HG02884 (cell line): ENCODE data around the gene ACAD9.
"Not testable (repeated sequence)": the region's sequence is repeated elsewhere in the genome, so short reads cannot be mapped to it uniquely, and the experiment has no call there.

ENCODE experiments used
- ATAC-seq: cut with Tn5 transposase; IDR thresholded peaks from one replicate; pipeline ENCODE4 v1.9.1; 2021; ENCODE audit warnings: mild to moderate bottlenecking, moderate library complexity; ENCODE audit not compliant: unreplicated experiment

ACAD9 gene

DNA sequence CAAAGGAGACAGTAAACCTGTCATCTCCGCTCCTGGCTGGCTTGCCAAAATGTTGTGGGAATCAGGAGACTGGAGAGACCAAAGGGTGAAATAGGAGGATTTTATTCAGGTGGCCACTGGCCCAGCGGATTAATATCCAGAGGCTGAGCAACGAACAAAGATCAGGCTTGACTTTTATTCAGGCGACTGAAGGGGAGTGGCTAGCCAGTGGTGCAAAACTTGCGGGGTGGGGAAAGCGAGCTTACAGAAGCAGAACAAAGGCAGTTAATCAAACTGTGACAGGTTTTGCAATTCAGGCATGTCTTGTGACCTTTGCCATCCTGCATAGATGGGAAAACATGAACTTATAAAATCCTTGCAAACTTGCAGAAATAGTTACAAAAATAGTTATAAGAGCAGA is 19.8 kb upstream of the ACAD9 start:
- no peak for ATAC-seq

- ATAC-seq = no peak
Measured at GRCh38 chr3:128861491-128861890, 17.9 kb upstream of the ACAD9 start.

DNA sequence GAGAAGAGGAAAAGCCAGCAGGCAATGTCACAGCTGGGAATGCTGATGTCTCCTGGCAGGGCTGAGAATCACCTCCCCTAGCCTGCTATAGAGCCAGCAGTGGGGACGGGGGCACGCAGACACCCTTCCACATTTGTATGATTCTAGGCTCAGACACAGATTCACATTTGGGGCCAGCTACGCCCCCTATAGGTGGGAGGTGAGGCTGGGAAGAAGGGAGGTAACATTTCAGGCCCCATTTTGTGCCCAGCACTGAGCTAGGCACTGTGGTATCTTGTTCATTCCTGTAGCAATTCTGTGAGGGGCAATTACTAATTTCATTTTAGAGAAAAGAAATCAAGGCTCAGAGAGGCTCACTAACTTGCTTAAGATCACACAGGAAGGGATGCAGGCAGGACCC is 15.9 kb upstream of the ACAD9 start:
- ATAC-seq = no peak

GRCh38 chr3:128864351-128864811 is 15.0 kb upstream of the ACAD9 start:
- no peak for ATAC-seq

DNA sequence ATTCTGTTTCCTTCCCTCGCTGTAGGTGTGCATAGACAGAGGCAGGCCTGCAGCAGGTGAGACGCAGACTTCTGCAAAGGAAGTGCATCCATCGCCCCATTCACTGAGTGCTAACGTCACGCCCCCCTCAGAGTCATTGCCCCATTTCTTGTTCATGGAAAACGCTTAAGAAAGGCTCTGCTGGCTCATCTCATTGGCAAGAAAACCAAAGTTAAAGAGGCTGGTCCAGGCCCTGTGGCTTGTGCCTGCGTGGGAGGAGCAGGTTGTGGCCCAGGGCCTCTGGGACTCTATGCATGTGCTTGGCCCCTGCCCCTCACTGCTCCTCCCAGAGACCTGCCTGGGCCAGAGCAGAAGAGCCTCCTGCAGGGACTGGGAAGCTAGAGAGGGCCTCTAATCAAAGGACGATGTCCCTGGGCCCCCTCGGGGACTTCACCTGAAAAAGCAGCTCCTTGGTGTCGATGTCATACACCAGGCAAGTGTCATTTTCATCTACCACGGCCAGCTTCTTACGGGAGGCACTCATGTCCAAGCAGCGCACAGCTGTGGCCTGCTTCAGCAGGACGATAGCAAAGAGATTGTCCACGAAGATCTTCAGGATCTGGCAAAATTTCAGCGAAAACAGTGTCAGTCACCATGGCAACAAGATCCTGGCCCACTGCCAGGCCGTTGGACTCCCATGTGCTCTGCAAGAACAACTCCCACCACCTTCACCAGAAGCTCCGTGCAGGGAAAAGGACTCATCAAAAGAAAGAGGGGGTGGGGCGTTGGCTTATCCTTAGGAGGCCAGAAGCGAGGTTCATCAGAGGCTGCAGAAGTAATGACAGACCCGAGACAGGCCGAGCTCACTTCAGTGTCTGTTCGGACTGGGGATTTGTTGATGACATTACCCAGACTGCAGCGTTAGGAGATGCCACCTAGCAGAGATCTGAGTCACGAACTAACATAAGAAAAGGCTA is 14.3 kb upstream of the ACAD9 start:
- ATAC-seq = not testable (repeated sequence)

GRCh38 chr3:128867200-128868125 is 12.0 kb upstream of the ACAD9 start:
- no peak for ATAC-seq

- ATAC-seq = no peak
Measured at GRCh38 chr3:128870347-128870746, 9.1 kb upstream of the ACAD9 start.

GRCh38 chr3:128872282-128872681 is 7.1 kb upstream of the ACAD9 start:
- ATAC-seq = no peak

DNA sequence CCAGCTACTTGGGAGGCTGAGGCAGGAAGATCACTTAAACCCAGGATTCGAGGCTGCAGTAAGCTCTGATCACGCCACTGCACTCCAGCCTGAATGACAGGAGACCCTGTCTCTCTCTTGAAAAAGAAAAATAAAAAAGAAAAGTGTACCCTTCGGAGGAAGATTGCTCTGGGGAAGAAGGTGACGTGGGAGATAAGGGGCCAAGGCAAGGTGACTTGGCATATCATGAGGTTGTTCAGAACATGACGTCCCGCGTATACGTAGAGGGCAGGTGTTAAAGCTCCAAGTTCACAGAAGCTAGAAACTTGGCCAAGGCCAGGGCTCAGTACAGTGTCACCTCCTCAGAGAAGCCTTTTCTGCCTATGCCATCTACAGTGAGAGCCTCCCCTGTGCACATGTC is 6.7 kb upstream of the ACAD9 start:
- ATAC-seq = no peak

GRCh38 chr3:128873244-128874022 is 6.0 kb upstream of the ACAD9 start:
- no peak for ATAC-seq

DNA sequence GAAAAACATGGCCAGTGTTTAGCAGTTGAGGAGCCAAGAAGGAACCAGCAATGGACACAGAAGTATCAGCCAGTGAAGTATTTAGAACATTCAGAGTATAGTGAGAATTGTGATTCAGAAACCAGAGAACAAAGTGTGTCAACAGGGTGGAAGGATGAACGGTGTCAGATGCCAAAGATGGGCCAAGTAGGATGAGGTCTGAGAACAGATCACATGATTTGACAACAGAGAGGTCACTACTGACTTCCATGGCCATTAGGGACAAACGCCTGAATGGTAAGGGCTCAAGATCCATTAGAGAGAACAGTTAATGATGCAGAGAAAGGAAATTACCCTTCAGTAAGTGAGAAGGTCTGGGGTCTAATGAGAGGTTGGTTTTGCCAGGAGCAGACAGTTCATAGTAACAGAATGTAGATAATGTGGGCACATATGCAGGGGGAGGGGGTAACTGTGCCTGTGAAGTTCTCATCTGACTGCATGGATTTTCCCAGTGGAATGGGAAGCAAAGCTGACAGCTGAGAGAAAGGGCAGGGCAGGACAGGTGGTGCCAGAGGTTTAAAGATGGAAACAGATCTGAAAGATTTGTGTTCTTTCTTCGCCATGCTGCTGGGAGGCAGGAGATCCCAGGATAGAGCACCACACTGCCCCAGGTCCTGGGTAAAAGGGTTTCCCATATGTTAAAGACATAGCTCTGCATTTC is 4.8 kb upstream of the ACAD9 start:
- no peak for ATAC-seq

GRCh38 chr3:128875556-128876120 is 3.8 kb upstream of the ACAD9 start:
- no peak for ATAC-seq

DNA sequence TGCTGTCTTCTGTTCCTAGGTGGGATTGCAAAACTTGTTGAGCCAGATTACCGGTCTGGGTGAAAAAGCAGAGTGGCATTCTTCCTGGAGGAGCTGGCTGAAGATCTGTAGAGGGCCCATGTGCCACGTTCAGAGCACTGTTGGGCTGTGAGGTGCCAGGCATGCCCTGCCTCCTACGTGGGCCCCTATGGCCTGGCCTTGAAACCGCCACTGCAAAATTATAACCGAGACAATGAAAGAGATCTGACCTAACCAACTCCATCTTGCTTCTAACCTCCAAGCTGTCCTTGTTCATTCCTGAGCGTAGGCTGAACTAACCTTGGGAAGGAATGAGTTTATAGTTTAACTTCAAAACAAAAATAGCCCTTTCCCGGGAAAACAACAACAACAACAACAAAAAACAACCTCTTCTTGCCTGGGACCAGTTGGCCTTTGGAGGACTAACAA is 1.4 kb upstream of the ACAD9 start:
- no peak for ATAC-seq

GRCh38 chr3:128878556-128879124 is 780 bp upstream of the ACAD9 start:
- no peak for ATAC-seq

DNA sequence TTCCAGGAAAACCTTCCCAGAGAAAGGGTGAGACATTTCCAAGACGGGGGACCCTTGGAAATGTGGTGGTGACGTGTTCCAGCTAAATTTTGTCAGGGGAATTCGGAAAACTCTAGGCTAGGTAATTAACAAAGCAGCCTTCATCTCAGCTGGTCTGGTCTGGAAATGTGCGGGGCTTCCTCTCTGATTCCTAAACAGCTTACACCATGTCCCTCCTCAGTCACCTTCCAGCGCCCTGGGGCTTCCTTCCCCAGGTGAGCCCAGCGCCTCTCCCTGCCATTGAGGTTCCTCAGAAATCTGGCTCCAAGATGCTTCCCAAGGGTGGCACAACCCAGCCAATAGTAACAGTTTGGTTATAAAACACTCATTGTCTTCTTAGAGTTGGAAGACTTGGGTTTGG is 571 bp downstream of the ACAD9 start:
- no peak for ATAC-seq

GRCh38 chr3:128880455-128880854 is 1.0 kb downstream of the ACAD9 start:
- ATAC-seq = not testable (repeated sequence)

DNA sequence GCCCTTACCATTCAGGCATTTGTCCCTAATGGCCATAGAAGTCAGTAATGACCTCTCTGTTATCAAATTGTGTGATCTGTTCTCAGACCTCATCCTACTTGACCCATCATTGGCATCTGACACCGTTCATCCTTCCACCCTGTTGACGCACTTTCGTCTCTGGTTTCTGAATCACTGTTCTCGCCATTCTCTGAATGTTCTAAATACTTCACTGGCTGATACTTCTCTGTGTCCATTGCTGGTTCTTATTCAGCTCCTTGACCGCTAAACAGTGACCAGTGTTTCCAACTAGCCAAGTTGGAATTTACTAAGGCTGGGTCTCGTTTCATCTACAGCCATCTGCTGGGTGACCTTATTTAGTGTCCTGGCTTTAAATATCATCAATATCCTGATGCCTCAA is 2.2 kb downstream of the ACAD9 start:
- no peak for ATAC-seq

DNA sequence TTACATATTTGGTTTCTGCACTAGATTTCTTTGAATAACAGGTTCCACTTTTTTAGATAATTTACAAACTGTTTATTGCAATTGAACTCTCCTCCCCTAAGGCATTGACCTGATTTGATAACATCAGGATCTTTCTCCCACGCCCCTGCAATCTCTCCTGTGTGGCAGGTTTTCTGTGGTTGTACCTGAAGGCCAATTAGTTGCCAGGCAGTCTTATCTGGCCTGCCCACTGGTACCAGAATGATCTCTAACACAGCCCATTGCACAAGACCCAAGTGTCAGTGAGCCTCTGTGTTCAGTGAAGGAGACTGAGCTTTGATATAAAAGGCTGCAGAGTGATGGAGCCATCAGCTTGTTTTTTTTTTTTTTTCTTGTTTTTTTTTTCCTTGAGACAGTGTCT is 3.3 kb downstream of the ACAD9 start:
- ATAC-seq = no peak

DNA sequence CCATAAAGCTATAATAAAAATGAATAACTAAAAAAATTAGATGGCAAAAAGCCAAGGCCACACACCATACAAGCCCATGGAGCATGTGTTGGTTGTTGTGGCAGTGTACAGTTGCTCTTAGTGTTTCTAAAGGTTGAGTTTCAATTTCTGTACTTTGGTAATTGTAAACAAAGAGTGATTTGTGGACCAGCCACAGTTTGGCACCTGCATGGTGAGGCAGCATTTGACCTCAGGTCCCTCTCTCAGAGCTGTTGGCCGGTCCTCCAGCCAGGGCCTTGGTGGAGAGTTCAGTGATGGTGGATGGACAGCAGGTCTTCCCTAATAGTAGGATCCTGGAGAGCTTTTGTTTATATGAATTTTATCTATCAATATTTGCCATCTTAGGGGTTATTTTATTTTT is 5.6 kb downstream of the ACAD9 start:
- no peak for ATAC-seq
